GM19328 (cell line): ENCODE measurements around the gene RIC1.
"Not testable (repeated sequence)": the region's sequence is repeated elsewhere in the genome, so short reads cannot be mapped to it uniquely, and the experiment has no call there.

ENCODE experiments used
- ATAC-seq: cut with Tn5 transposase; IDR thresholded peaks from one replicate; pipeline ENCODE4 v1.9.1; 2021; ENCODE audit warnings: mild to moderate bottlenecking, moderate library complexity; ENCODE audit not compliant: unreplicated experiment

Gene RIC1

GRCh38 chr9:5662804-5663203 lies 33.9 kb downstream of the RIC1 start:
- not testable (repeated sequence) for ATAC-seq

- no peak for ATAC-seq
Observed at GRCh38 chr9:5665059-5665458, 36.2 kb downstream of the RIC1 start.

DNA sequence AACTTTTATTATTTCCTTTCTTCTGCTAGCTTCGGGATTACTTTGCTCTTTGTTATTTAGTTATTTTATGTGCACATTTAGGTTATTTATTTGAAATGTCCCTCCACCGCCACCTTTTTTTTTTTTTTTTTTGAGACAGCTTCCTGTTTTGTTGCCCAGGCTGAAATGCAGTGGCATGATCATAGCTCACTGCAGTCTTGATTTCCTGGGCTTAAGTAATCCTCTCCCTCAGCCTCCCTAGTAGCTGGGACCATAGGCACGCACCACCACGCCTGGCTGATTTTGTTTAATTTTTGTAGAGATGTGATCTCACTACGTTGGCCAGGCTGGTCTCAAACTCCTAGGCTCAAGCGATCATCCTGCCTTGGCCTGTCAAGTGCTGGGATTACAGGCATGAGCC lies 38.5 kb downstream of the RIC1 start:
- no peak for ATAC-seq

GRCh38 chr9:5670079-5670478 lies 41.2 kb downstream of the RIC1 start:
- no peak for ATAC-seq

DNA sequence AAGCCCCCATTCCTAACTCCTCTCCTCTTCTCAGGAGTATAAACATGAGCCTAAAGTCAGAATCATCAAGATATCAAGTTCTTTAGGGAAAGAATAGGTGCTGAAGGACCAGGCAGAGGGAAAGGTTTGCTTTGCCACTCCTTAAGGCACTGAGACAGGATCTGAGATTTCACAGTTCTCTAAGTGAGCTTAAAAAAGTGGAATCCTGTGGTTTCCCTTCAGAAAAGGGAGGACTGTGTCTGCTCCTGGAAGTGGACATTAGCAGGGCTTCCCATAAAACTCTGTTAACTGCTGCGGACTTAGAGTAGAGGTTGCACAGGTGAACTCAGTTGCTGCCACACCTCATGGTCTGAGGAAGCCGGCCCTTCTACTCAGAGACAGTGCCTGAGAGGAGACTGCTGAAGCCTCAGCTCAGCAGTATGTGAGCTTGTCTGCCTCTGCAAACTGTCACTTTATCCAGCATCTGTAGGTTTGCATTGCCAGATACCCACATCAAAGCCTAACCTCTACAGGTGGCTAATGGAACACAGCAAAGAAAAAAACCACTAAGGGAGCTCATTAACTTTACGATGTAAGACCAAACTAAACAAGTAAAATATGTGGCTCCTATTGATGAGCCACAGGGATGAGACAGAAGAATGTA lies 42.9 kb downstream of the RIC1 start:
- no peak for ATAC-seq

DNA sequence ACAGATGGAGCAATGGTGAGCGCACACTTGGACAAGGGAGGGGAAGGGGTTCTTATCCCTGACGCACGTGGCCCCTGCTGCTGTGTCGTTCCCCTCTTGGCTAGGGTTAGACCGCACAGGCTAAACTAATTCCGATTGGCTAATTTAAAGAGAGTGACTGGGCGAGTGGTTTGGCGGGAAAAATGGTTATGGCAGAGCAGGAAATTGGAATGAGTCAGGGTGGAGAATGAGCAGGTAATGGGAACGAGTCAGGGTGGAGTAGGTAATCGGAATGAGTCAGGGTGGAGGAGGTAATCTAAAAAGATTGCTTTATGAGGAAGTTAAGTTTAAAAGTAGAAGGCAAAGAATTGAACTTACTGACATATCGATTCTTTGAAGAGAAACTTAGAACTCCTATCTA lies 46.1 kb downstream of the RIC1 start:
- ATAC-seq = not testable (repeated sequence)

DNA sequence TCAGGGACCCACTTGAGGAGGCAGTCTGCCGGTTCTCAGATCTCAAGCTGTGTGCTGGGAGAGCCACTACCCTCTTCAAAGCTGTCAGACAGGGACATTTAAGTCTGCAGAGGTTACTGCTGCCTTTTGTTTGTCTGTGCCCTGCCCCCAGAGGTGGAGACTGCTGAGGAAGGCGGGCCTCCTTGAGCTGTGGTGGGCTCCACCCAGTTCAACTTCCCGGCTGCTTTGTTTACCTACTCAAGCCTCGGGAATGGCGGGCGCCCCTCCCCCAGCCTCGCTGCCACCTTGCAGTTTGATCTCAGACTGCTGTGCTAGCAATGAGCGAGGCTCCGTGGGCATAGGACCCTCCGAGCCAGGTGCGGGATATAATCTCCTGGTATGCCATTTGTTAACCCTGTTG lies 54.7 kb downstream of the RIC1 start:
- ATAC-seq = not testable (repeated sequence)

- no peak for ATAC-seq
Observed at GRCh38 chr9:5684101-5684500, 55.2 kb downstream of the RIC1 start.

- ATAC-seq = no peak
Observed at GRCh38 chr9:5688109-5688508, 59.2 kb downstream of the RIC1 start.

DNA sequence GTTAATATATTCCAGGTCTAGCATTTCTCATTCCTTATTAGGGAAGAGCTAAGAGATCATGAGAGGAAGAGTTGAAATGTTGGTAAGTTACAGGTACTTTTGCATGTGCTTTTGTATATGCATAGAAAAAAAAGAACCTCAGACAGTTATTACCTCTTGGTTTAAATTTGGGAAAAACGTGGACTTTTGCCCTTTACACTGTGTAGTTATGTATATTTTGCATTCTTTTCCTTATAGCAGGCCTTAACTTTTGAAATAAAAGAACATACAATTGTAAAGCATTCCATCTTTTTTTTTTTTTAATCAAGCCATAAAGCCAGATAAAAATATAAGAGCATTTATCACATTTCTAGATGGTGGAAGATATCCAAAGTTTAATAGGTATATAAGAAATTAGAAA lies 61.4 kb downstream of the RIC1 start:
- no peak for ATAC-seq

DNA sequence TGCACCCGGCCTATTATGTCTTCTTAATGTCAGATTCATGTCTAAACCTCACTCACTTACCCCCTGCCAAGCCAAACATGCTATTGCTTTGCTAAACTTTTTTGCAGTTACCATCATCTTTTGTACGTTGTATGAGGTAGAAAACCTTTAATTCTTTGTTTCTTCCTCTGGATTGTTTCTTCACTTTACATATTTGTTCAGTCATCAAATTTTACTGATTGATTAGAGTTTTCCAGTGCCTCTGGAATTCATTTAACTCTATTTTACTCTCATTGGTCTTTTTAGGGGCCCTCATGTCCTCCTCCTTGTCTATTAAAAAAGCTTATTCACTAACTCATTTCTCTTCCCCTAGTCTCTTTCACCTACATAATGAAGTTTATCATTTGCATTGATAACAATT lies 67.0 kb downstream of the RIC1 start:
- no peak for ATAC-seq

DNA sequence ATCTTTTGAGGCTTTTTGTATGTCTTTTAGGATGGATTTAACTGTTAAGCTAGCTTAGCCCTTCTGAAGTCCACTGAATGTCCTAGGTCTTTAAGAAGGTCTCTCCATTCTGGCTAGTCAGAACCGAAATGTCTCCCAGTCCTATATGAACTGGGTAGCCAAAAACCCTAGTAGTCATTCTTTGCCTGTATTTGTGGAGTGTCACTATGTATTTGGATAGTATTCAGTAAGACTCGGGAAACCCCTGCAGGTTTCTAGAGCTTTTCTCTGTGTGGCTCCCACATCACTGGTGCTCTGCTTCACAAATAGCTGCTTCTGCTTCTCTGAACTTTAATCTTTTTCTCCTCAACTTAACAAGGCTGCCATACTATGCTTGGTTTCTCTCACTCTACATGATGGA lies 68.0 kb downstream of the RIC1 start:
- no peak for ATAC-seq

DNA sequence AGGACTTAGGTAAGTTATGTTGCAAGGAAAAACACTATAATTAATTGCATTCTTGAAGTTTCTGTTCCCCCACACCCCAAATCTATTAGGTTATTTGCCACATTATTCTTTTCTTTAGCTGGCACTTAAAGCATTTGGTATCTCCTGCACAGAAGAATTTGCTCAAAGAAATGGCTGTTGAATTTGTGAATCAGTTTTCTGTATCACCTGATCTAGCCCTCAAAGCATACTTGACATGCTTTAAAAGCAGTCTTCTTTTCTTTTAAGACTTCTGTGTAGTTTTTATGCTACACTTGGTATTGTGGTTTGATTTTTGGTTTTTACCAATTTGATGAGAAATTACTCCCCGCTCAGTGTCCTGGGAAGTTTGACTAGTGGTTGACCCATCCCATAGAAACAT lies 69.1 kb downstream of the RIC1 start:
- ATAC-seq = no peak

DNA sequence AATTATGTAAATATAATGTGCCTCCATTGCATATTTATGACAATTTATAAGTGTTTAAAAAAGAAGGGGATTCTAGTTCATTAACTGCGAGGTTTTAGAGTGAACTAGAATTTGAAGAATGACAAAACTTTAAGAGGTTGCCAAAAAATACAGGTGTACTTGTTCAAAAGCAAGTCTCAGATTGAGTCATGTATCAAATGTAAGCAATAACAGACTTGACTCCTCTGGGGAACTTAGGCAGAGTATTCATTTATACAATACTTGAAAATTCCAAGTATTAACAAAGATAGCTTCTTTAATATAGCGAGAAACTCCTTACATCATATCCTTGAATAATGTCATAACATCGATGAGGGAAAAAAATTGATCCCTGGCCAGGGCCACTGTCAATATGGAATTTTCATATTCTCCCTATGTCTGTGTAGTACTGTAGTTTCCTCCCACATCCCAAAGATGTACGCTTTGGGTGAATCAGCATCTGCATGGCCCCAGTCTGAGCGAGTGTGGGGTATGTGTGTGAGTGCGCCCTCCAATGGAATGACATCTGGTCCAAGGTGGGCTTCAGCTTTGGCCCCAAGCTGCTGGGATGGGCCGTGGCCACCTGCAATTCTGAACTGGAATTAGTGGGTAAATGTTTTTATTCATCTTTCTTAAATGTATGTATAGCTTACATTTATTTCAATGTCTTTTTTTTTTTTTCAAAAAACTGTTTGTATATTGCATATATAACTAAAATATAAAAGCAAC lies 70.1 kb downstream of the RIC1 start:
- ATAC-seq = no peak

GRCh38 chr9:5708414-5708813 lies 79.5 kb downstream of the RIC1 start:
- ATAC-seq = no peak

- no peak for ATAC-seq
Observed at GRCh38 chr9:5712651-5713390, 83.9 kb downstream of the RIC1 start.

- no peak for ATAC-seq
Observed at GRCh38 chr9:5714501-5715401, 85.8 kb downstream of the RIC1 start.

GRCh38 chr9:5715548-5716127 lies 86.7 kb downstream of the RIC1 start:
- no peak for ATAC-seq

GRCh38 chr9:5717434-5717833 lies 88.5 kb downstream of the RIC1 start:
- ATAC-seq = not testable (repeated sequence)

DNA sequence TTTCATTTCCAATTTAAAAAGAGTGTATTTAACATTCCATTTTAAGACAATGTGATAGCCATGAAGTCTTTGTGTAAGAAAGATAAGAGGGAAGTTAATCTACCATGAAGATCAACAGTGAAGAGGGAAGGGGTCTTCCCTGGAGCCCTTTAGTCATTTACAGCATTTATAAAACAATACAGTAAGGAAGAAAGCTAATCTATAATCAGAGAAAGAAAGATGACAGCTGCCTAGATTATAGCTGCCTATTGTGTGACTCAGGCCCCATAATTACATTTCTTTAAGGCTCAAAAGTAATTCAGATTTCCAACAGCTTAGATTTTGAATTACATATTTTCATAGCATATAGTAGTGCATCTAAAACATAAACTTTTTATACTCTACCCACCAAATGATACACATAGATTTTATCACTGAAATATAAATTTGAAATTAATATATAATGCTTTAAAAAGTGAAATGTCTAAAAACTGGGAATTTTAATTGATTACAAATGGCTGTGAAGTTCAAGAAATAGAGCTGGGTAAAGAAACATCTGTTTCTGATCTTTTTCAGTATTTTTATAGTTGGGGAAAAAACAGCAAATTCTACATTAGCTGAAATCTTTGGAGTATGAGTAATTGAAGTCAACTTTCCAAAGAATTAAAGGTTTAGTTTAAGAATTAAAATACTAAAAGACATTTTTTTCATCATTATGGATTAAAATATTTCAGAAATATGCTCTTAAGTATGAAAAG lies 89.6 kb downstream of the RIC1 start:
- ATAC-seq = no peak
